Mononuclear cell (primary cell): ENCODE results near the gene PARP9. TPM values are rescaled to one million over a fixed set of nuclear protein-coding genes. Genes with fewer than 3 reads are reported as not detected.
A peak's percentile ranks its signal among the peaks of the same experiment; 100 is the strongest.
"Not testable (repeated sequence)": the region's sequence is repeated elsewhere in the genome, so short reads cannot be mapped to it uniquely, and the experiment has no call there.

Source experiments
- H3K27me3 ChIP-seq: 2 replicates; pipeline ENCODE4 v1.6.0; 2011; ENCODE audit warnings: low read length, control low read depth; ENCODE audit not compliant: insufficient read depth
- H3K4me1 ChIP-seq: 2 replicates; pipeline ENCODE4 v1.5.1; 2011; ENCODE audit warnings: mild to moderate bottlenecking, low read length, control low read depth; ENCODE audit not compliant: insufficient read depth
- H3K4me3 ChIP-seq: 2 replicates; pipeline ENCODE4 v1.5.1; 2011; ENCODE audit warnings: mild to moderate bottlenecking, low read length, moderate library complexity
- H3K9me3 ChIP-seq: 2 replicates; pipeline ENCODE4 v1.5.1; 2011; ENCODE audit warnings: low read depth, mild to moderate bottlenecking, control low read depth, low read length
- total RNA-seq: library from RNA; depleted of rRNA; stranded (reverse); fragments of >200 nt; gene quantifications from one replicate; pipeline ENCODE4 v1.2.3, GENCODE V29; 2012

Gene PARP9
- total RNA-seq, 1 donor = 25.6 TPM

- H3K4me1 ChIP-seq = peaks cover 7% of the 10 kb centered on the region
- H3K9me3 ChIP-seq = peaks cover 19% of the 10 kb centered on the region
- no peaks in the 10 kb centered on the region for H3K27me3 ChIP-seq
- no peak overlapping the region for H3K4me3 ChIP-seq
Measured at GRCh38 chr3:122586098-122586497, 22.0 kb upstream of the PARP9 start.

- no peak overlapping the region for H3K4me3 ChIP-seq
- H3K27me3 ChIP-seq = no peaks in the 10 kb centered on the region
- H3K4me1 ChIP-seq = peaks cover 6% of the 10 kb centered on the region
- H3K9me3 ChIP-seq = peaks cover 22% of the 10 kb centered on the region
Measured at GRCh38 chr3:122582390-122582789, 18.3 kb upstream of the PARP9 start.

GRCh38 chr3:122581622-122582021 lies 17.5 kb upstream of the PARP9 start:
- no peaks in the 10 kb centered on the region for H3K27me3 ChIP-seq
- peaks cover 14% of the 10 kb centered on the region for H3K4me1 ChIP-seq
- H3K4me3 ChIP-seq = no peak overlapping the region
- peaks cover 22% of the 10 kb centered on the region for H3K9me3 ChIP-seq

- no peak overlapping the region for H3K4me3 ChIP-seq
- H3K9me3 ChIP-seq = peaks cover 22% of the 10 kb centered on the region
- peaks cover 24% of the 10 kb centered on the region for H3K4me1 ChIP-seq
- no peaks in the 10 kb centered on the region for H3K27me3 ChIP-seq
Measured at GRCh38 chr3:122580470-122580869, 16.4 kb upstream of the PARP9 start.

- Histone ChIP-seq H3K4me1 (peaks cover 28% of the 10 kb centered on the region), H3K27me3 (no peaks in the 10 kb centered on the region), H3K4me3 (peak overlapping the region; percentile 71), H3K9me3 (peaks cover 22% of the 10 kb centered on the region)
Measured at GRCh38 chr3:122578069-122578740, 14.1 kb upstream of the PARP9 start.

GRCh38 chr3:122577409-122578031 lies 13.4 kb upstream of the PARP9 start, which contains the start of gene PARP15:
TSS of gene PARP15 (plus strand) at chr3:122577650. CDS start at chr3:122577668, 18 bp downstream.
- Histone ChIP-seq H3K4me3 (peak within 1 kb of the TSS; percentile 71), H3K27me3 (no peaks in the 10 kb centered on the region), H3K9me3 (peaks cover 17% of the 10 kb centered on the region), H3K4me1 (peaks cover 35% of the 10 kb centered on the region)

- Histone ChIP-seq H3K4me1 (peaks cover 36% of the 10 kb centered on the region), H3K9me3 (peaks cover 5% of the 10 kb centered on the region), H3K4me3 (no peak overlapping the region), H3K27me3 (no peaks in the 10 kb centered on the region)
Measured at GRCh38 chr3:122576174-122576940, 12.3 kb upstream of the PARP9 start.

GRCh38 chr3:122572940-122573412 lies 8.9 kb upstream of the PARP9 start:
- Histone ChIP-seq H3K27me3 (no peaks in the 10 kb centered on the region), H3K4me3 (no peak overlapping the region), H3K4me1 (peaks cover 52% of the 10 kb centered on the region), H3K9me3 (no peaks in the 10 kb centered on the region)

- Histone ChIP-seq H3K9me3 (no peaks in the 10 kb centered on the region), H3K4me1 (peaks cover 53% of the 10 kb centered on the region), H3K4me3 (no peak overlapping the region), H3K27me3 (no peaks in the 10 kb centered on the region)
Measured at GRCh38 chr3:122568755-122569154, 4.7 kb upstream of the PARP9 start.

- peaks cover 51% of the 10 kb centered on the region for H3K4me1 ChIP-seq
- H3K9me3 ChIP-seq, H3K27me3 ChIP-seq, H3K4me3 ChIP-seq: not testable (repeated sequence)
Measured at GRCh38 chr3:122568131-122568530, 4.0 kb upstream of the PARP9 start.

GRCh38 chr3:122563717-122564025 lies 429 bp downstream of the PARP9 start:
- peak overlapping the region; percentile 88 for H3K4me3 ChIP-seq
- peaks cover 59% of the 10 kb centered on the region for H3K4me1 ChIP-seq
- no peaks in the 10 kb centered on the region for H3K9me3 ChIP-seq
- no peaks in the 10 kb centered on the region for H3K27me3 ChIP-seq

GRCh38 chr3:122562923-122563716 lies 980 bp downstream of the PARP9 start:
- H3K4me3 ChIP-seq = peak overlapping the region; percentile 88
- no peaks in the 10 kb centered on the region for H3K27me3 ChIP-seq
- H3K4me1 ChIP-seq = peaks cover 55% of the 10 kb centered on the region
- no peaks in the 10 kb centered on the region for H3K9me3 ChIP-seq

- no peaks in the 10 kb centered on the region for H3K27me3 ChIP-seq
- H3K9me3 ChIP-seq = no peaks in the 10 kb centered on the region
- no peak overlapping the region for H3K4me3 ChIP-seq
- H3K4me1 ChIP-seq = peaks cover 39% of the 10 kb centered on the region
Measured at GRCh38 chr3:122560680-122561079, 3.4 kb downstream of the PARP9 start.

- Histone ChIP-seq H3K27me3 (no peaks in the 10 kb centered on the region), H3K4me1 (peaks cover 31% of the 10 kb centered on the region), H3K4me3 (no peak overlapping the region), H3K9me3 (no peaks in the 10 kb centered on the region)
Measured at GRCh38 chr3:122559906-122560305, 4.2 kb downstream of the PARP9 start.

GRCh38 chr3:122558605-122559004 lies 5.5 kb downstream of the PARP9 start:
- no peaks in the 10 kb centered on the region for H3K9me3 ChIP-seq
- H3K4me3 ChIP-seq = no peak overlapping the region
- peaks cover 34% of the 10 kb centered on the region for H3K4me1 ChIP-seq
- no peaks in the 10 kb centered on the region for H3K27me3 ChIP-seq
